Measurements from ENCODE around the gene TRAPPC10.

- no peak for TF ChIP-seq CTCF (conservative IDR thresholded peaks at IDR 0.05; ENCODE audit: low read length)
- TF ChIP-seq EZH2phosphoT487 (IDR thresholded peaks at IDR 0.05; ENCODE audit: borderline replicate concordance) = no peak
Observed at GRCh38 chr21:43992121-43992520, 20.0 kb upstream of the TRAPPC10 start.
